Spinal cord (tissue), 10 donors: ENCODE results near the gene MSLN. TPM values are rescaled to one million over a fixed set of nuclear protein-coding genes. Genes with fewer than 3 reads are reported as not detected.

Experiments used
- DNase-seq, 6 donors: peaks; one replicate each; pipeline versions ENCODE4 v3.0.0 to v3.0.0-alpha.2; 2013 to 2015; ENCODE audit warnings: low spot score in 6 of 6, low read depth in 4 of 6
- H3K27ac ChIP-seq: one replicate; pipeline ENCODE4 v1.5.1; 2013; ENCODE audit warnings: low read depth, low read length, control low read depth
- H3K27me3 ChIP-seq: one replicate; pipeline ENCODE4 v1.6.1; 2013; ENCODE audit warnings: low read length; ENCODE audit not compliant: control insufficient read depth, insufficient read depth
- H3K36me3 ChIP-seq: one replicate; pipeline ENCODE4 v1.6.1; 2013; ENCODE audit warnings: low read length; ENCODE audit not compliant: control insufficient read depth, insufficient read depth
- H3K4me1 ChIP-seq: one replicate; pipeline ENCODE4 v1.6.1; 2013; ENCODE audit warnings: low read length; ENCODE audit not compliant: control insufficient read depth, insufficient read depth
- H3K4me3 ChIP-seq: one replicate; pipeline ENCODE4 v1.5.1; 2013; ENCODE audit warnings: low read depth, low read length, control low read depth
- H3K9me3 ChIP-seq: one replicate; pipeline ENCODE4 v1.6.1; 2013; ENCODE audit warnings: low read length; ENCODE audit not compliant: control insufficient read depth, insufficient read depth
- WGBS: methylation state at CpG from one replicate; pipeline ENCODE4 v1.1.5; 2013; ENCODE audit warnings: missing lambda C conversion rate; ENCODE audit not compliant: insufficient coverage; 5-methylcytosine and 5-hydroxymethylcytosine counted together
- polyA plus RNA-seq, 2 donors: library from polyadenylated mRNA; unstranded; fragments of 120-200 nt; gene quantifications; one replicate each; pipeline ENCODE4 v1.2.1, GENCODE V29; 2013; ENCODE audit not compliant: insufficient read length in 2 of 2
- total RNA-seq, 2 donors: library from RNA; depleted of rRNA in 1 of 2; stranded (reverse); fragments of 120-200 nt in 1 of 2; fragments of >200 nt in 1 of 2; gene quantifications; one replicate each; pipeline versions ENCODE4 v1.2.3 to v1.2.4, GENCODE V29; 2013 to 2014
- donor health status: healthy.

Gene MSLN
- total and polyA plus RNA-seq, 4 donors, result 0.24 to 0.83 (median 0.48) TPM

DNA sequence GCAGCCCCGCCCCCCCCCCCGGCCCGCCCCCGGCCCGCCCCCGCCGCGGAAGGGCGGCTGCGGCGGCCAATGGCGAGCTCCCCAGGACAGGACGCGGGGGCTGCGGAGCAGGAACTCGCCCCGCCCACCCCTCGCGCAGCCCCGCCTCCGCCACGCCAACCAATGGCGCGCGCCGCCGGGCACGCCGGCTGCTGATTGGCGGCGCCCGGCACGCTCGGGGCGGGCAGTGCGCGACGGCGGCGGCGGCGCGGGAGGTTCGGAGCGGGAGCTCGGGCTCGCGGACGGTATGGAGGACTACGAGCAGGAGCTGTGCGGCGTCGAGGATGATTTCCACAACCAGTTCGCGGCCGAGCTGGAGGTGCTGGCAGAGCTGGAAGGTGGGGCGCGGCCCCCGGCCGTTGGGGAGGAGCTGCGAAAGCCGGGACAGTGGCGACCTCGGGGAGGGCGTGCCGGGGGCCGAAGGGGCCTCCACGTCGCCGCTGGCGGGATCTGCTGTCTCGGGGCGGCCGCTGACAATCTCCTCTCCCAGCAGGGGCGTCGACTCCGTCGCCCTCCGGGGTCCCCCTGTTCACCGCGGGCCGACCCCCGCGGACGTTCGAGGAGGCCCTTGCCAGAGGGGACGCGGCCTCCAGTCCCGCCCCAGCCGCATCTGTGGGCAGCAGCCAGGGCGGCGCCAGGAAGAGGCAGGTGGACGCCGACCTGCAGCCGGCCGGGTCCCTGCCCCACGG, 28.0 kb downstream of the MSLN start, which contains the start of gene CHTF18:
Gene CHTF18, plus strand, starts transcription at position 222 of the 728 bp plus-strand sequence. Its CDS starts 65 bp downstream, at position 287.
- Histone ChIP-seq H3K9me3 (no peaks in the 10 kb centered on the region), H3K27me3 (no peaks in the 10 kb centered on the region), H3K27ac (no peak within 1 kb of the TSS), H3K4me1 (peaks cover 27% of the 10 kb centered on the region), H3K36me3 (peaks cover 85% of the 10 kb centered on the region), H3K4me3 (peak within 1 kb of the TSS; percentile 65)
- under 1% methylated on average over 94 of the region's 97 CpGs for WGBS
- peak; percentile 72 to 98 (median 88) for DNase-seq

DNA sequence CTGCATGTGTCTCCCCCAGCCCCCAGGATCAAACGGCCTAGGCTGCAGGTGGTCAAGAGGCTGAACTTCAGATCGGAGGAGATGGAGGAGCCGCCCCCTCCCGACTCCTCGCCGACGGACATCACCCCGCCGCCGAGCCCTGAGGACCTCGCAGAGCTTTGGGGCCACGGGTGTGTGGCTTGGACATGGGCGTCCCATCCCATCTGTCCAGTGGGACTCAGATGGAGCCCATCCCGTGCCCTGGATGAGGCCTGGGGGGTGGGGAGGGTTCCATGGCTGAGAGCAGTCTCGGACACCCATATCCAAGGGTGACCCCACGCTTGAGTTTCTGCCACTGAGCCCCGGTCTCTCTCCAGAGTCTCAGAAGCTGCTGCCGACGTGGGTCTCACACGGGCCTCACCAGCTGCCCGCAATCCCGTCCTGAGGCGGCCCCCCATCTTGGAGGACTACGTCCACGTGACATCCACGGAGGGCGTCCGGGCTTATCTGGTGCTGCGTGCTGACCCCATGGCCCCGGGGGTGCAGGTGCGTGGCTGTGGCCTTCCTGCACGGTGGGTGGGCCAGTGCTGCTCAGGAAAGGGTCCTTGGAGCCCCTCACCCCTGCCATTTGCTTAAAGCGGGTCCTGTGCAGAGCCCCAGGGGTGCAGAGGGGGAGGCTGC, 28.8 kb downstream of the MSLN start:
- H3K9me3 ChIP-seq, result no peaks in the 10 kb centered on the region
- H3K4me1 ChIP-seq, result peaks cover 27% of the 10 kb centered on the region
- H3K36me3 ChIP-seq, result peaks cover 87% of the 10 kb centered on the region
- no peak overlapping the region for H3K27ac ChIP-seq
- peak overlapping the region; percentile 65 for H3K4me3 ChIP-seq
- DNase-seq, result no peak
- H3K27me3 ChIP-seq, result no peaks in the 10 kb centered on the region
- WGBS, result 69% methylated on average over 32 of the region's 33 CpGs

GRCh38 chr16:790086-790485, 29.6 kb downstream of the MSLN start:
- Histone ChIP-seq H3K4me1 (peaks cover 27% of the 10 kb centered on the region), H3K27ac (no peak overlapping the region), H3K27me3 (no peaks in the 10 kb centered on the region), H3K4me3 (no peak overlapping the region), H3K36me3 (peaks cover 87% of the 10 kb centered on the region), H3K9me3 (no peaks in the 10 kb centered on the region)
- 97% methylated on average over 17 of the region's 17 CpGs for WGBS
- DNase-seq, result no peak

- no peak for DNase-seq
- Histone ChIP-seq H3K36me3 (peaks cover 84% of the 10 kb centered on the region), H3K4me3 (no peak overlapping the region), H3K4me1 (peaks cover 21% of the 10 kb centered on the region), H3K27ac (no peak overlapping the region), H3K27me3 (no peaks in the 10 kb centered on the region), H3K9me3 (no peaks in the 10 kb centered on the region)
- WGBS, result 98% methylated on average over 23 of the region's 23 CpGs
Measured at GRCh38 chr16:791131-791530, 30.6 kb downstream of the MSLN start.

DNA sequence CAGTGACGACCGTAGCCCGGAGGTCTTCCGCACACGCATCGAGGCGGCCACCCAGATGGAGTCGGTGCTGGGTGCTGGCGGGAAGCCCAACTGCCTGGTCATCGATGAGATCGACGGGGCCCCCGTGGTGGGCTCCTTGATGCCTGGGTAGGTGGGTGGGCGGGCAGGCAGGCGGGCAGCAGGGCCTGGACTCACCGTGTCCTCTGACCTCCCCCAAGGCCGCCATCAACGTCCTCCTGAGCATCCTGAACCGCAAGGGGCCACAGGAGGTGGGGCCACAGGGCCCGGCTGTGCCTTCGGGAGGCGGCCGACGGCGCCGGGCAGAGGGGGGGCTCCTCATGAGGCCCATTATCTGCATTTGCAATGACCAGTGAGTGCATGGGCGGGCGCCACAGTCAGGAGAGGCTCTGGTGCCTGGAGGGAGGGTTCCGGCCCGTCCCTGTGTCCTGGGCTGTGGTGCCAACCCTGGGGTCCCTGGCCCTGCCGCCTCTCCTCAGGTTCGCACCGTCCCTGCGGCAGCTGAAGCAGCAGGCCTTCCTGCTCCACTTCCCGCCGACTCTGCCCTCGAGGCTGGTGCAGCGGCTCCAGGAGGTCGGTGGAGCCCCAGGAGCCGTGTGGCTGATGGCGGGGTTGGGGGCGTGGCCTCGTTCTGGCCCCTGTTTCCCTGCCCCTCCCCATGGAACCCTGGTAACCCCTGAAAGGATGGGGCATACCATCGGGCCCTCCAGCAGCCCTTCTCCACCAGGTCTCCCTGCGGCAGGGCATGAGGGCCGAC, 31.9 kb downstream of the MSLN start:
- WGBS, result 94% methylated on average over 45 of the region's 46 CpGs
- Histone ChIP-seq H3K36me3 (peaks cover 84% of the 10 kb centered on the region), H3K27ac (no peak overlapping the region), H3K9me3 (no peaks in the 10 kb centered on the region), H3K27me3 (no peaks in the 10 kb centered on the region), H3K4me3 (no peak overlapping the region), H3K4me1 (peaks cover 15% of the 10 kb centered on the region)
- no peak for DNase-seq

DNA sequence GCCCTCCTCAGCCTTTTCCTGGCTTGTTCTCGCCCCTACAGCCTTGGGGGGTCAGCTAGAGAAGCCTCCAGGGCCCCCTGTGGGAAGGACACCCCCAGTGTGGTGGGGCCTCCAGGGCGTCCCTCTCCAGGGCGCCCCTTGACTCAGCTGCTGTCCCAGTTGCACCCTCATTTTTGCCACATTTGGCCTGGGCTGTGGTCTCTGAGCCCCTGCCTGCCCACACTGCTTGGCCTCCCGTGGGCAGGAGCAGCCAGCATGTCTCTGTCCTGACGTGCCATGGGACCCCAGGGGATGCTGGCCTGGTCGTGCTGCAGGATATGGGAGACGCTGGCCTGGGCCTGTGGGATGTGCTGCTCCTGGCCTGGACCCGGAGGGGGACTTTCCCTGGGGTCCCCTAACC, 32.9 kb downstream of the MSLN start:
- no peaks in the 10 kb centered on the region for H3K9me3 ChIP-seq
- H3K4me1 ChIP-seq, result peaks cover 10% of the 10 kb centered on the region
- H3K27me3 ChIP-seq, result peaks cover 2% of the 10 kb centered on the region
- no peak for DNase-seq
- no peak overlapping the region for H3K27ac ChIP-seq
- peaks cover 92% of the 10 kb centered on the region for H3K36me3 ChIP-seq
- WGBS, result 95% methylated on average over 8 of the region's 8 CpGs
- no peak overlapping the region for H3K4me3 ChIP-seq

- peaks cover 6% of the 10 kb centered on the region for H3K27me3 ChIP-seq
- H3K4me3 ChIP-seq, result no peak overlapping the region
- WGBS, result 87% methylated on average over 34 of the region's 40 CpGs
- no peaks in the 10 kb centered on the region for H3K9me3 ChIP-seq
- H3K36me3 ChIP-seq, result peaks cover 97% of the 10 kb centered on the region
- H3K4me1 ChIP-seq, result peaks cover 5% of the 10 kb centered on the region
- no peak for DNase-seq
- no peak overlapping the region for H3K27ac ChIP-seq
Measured at GRCh38 chr16:794091-794822, 33.7 kb downstream of the MSLN start.

DNA sequence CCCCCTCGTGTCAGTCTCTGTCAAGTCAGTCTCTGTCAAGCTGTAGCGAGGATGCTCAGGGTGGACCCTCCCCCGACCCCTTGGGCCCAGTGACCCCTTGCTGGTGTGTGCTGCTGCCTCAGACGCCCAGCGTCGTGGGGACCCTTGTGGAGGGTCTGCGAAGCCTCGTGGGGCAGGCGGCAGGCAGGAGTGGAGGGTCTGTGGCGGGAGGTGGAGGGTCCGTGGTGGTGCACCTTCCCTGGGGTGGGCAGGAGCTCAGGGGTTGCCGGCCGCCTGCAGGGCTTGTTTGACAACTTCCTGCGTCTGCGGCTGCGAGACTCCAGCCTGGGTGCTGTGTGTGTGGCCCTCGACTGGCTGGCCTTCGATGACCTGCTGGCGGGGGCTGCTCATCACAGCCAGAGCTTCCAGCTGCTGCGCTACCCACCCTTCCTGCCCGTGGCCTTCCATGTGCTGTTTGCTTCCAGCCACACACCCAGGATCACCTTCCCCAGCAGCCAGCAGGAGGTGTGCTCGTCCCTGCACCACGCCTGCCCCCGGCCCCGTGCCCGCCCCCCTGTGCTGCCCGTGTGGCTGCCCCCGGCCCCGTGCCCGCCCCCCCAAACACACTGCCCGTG, 34.4 kb downstream of the MSLN start:
- Histone ChIP-seq H3K27me3 (peaks cover 11% of the 10 kb centered on the region), H3K4me3 (no peak overlapping the region), H3K36me3 (peaks cover 93% of the 10 kb centered on the region), H3K9me3 (no peaks in the 10 kb centered on the region), H3K27ac (no peak overlapping the region), H3K4me1 (peaks cover 1% of the 10 kb centered on the region)
- WGBS, result 85% methylated on average over 21 of the region's 31 CpGs
- DNase-seq, result no peak
